ENCODE measurements around the gene DGKD. TPM values are rescaled to one million over a fixed set of nuclear protein-coding genes. Genes with fewer than 3 reads are reported as not detected.

DGKD gene
- total RNA-seq, 2 donors from 2014 or later, result 148 to 170 TPM

DNA sequence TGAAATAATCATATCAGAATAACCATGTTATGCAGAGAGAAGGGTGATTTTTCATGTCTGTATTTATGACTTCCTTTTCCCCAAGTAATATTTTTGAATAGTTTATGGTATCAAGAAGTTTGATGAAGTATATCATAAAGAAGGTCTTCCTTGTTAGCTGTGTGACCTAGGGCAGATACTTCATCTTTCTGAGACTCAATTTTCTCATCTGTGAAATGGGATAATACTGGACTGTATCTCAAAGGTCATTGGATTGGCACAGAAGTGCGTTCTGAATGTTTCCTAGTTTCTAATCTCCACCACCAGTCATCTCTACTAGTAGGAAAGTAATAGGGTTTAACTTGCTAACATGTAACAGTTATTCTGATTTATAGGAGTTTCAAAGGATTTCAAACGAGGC lies 52.6 kb downstream of the DGKD start:
- no peaks in the 10 kb centered on the region for H3K9me3 ChIP-seq (ENCODE audit: control insufficient read depth, low read length, poor library complexity, severe bottlenecking)
- peak overlapping the region; percentile 79 for H3K27ac Mint-ChIP-seq
- no peaks in the 10 kb centered on the region for H3K36me3 Mint-ChIP-seq (ENCODE audit: low read depth)
- H3K4me3 Mint-ChIP-seq, result no peak overlapping the region
- no peak for ATAC-seq
- no peaks in the 10 kb centered on the region for H3K27me3 Mint-ChIP-seq
- H3K4me1 Mint-ChIP-seq, result peaks cover 51% of the 10 kb centered on the region
- no peak for DNase-seq

DNA sequence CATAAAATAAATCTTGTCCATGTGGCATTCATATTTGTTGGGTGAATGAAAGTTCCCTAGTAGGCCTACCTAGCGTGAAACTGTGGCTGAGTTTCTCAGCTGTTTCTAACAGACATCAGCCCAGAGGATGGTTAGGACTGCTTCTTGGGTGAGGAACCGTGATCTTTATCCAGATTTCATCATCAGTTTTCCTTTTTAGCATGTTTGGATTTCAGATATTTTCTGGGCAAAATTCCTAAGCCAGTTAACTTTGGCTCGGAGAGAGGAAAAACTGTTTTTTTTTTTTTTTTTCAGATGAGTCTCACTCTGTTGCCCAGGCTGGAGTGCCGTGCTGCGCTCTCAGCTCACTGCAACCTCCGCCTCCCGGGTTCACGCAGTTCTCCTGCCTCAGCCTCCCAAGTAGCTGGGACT lies 53.5 kb downstream of the DGKD start:
- DNase-seq (no peak), ATAC-seq (no peak)
- H3K9me3 ChIP-seq (ENCODE audit: control insufficient read depth, low read length, poor library complexity, severe bottlenecking), result no peaks in the 10 kb centered on the region
- Mint-ChIP-seq H3K4me1 (peaks cover 49% of the 10 kb centered on the region), H3K27ac (no peak overlapping the region), H3K27me3 (no peaks in the 10 kb centered on the region), H3K4me3 (no peak overlapping the region), H3K36me3 (ENCODE audit: low read depth) (no peaks in the 10 kb centered on the region)

DNA sequence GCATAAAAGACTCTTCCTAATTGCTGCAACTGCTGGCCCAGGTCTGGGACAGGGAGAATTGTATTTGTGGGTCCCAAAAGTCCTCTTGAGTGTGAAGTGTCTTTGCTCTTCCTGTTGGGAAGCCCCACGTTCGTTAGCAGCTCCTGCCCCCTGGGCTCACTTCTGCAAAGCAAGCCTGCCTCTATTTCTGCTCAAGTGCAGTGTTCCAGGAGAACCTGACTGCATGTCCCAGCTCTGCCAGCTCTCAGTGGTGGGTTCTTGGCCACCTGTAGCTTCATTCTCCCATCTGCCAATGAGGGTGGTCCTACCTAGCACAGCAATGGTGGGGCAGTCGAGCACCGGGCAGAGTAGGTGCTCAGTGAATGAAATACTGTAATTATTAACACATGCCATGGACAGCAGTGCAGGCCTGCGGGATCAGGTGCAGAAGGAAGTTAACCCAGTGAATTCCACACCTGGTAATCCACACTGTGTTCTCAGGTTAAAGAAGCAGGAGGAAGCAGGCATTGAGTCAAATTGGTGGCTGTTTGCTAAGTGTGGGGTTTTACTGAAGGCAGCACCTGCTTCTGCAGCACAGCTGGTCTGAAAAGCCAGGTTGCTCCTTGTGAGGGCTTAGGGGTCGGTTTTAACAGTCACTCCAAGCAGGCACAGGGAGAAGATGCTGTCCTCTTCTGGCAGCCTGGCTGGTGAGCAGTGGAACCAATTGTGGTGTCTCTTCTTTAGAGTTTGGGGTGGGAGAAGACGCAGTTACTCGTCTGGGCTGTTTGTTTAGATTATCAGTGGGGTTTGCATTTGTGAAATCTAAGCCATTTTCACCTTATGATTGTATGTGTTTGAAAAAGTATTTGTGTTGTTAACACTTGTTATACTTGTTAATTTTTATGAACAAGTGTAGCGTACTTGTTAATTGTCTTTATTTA lies 54.3 kb downstream of the DGKD start:
- peak overlapping the region; percentile 94 for H3K27ac Mint-ChIP-seq
- no peaks in the 10 kb centered on the region for H3K36me3 Mint-ChIP-seq (ENCODE audit: low read depth)
- no peaks in the 10 kb centered on the region for H3K9me3 ChIP-seq (ENCODE audit: control insufficient read depth, low read length, poor library complexity, severe bottlenecking)
- H3K4me1 Mint-ChIP-seq, result peaks cover 55% of the 10 kb centered on the region
- no peaks in the 10 kb centered on the region for H3K27me3 Mint-ChIP-seq
- DNase-seq (no peak), ATAC-seq (no peak)
- H3K4me3 Mint-ChIP-seq, result peak overlapping the region; percentile 57

DNA sequence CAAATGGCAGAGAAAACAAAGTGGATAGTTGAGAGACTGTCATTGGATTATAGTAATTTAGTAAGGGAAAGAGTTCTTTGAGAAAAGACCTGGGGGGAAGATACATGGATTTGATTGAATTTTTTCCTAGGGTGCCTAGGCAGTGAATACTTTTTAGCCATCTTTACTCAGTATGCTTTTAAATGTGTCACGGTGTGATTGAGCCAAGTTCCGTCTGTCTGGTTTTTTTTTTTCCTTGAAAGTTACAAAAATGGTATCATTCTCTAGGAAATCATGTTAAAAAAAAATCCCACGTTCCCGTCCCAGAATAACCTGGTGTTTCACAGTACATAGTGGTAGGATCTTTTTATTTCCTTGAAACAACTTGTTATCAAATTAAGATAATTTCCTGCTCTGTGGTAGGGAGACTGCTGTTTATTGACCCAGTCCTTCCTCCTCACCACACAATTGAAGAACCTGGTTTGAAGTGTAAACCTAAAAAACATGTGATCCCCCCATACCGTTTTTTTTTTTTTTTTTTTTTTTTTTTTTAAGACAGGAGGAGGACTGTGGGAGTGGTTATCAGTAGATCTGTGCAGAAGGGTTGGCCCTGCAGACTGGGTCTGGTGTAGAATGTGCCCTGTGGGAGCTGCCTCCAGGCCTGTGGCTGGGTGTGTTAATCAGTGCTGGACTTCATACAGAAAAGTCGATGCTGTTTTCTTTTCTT lies 55.1 kb downstream of the DGKD start:
- Mint-ChIP-seq H3K36me3 (ENCODE audit: low read depth) (no peaks in the 10 kb centered on the region), H3K27ac (peak overlapping the region; percentile 94), H3K4me3 (peak overlapping the region; percentile 57), H3K27me3 (no peaks in the 10 kb centered on the region), H3K4me1 (peaks cover 53% of the 10 kb centered on the region)
- peak; percentile 87 for ATAC-seq
- no peak for DNase-seq
- H3K9me3 ChIP-seq (ENCODE audit: control insufficient read depth, low read length, poor library complexity, severe bottlenecking), result no peaks in the 10 kb centered on the region

DNA sequence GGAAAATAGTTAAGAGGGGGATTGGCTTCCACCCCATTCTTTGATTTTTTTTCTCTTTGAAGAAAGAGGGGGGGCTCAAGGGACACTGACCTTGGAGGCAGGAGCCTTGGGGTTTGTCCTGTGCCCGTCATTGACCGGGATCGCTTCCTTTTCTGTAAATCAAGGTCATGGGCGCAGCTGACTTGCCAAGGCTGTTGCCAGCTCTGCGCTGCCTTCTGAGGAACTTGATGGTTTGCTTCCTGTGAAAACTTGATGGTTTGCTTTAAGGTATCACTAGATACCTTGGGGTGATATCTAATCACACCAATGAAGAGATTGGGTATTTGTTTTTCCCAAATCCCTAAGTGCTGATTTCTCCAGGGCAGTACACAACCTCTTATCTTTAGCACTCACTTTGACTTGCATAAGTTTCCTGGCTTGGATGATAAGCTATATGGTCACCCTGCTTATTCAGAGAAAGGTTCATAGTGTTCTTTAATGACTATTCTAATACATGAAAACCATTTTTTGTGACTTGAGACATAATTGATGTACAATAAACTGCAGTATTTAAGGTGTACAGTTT lies 56.0 kb downstream of the DGKD start:
- Mint-ChIP-seq H3K27me3 (no peaks in the 10 kb centered on the region), H3K36me3 (ENCODE audit: low read depth) (no peaks in the 10 kb centered on the region), H3K4me3 (peak overlapping the region; percentile 53), H3K4me1 (peaks cover 56% of the 10 kb centered on the region), H3K27ac (peak overlapping the region; percentile 94)
- H3K9me3 ChIP-seq (ENCODE audit: control insufficient read depth, low read length, poor library complexity, severe bottlenecking), result no peaks in the 10 kb centered on the region
- no peak for ATAC-seq
- no peak for DNase-seq

DNA sequence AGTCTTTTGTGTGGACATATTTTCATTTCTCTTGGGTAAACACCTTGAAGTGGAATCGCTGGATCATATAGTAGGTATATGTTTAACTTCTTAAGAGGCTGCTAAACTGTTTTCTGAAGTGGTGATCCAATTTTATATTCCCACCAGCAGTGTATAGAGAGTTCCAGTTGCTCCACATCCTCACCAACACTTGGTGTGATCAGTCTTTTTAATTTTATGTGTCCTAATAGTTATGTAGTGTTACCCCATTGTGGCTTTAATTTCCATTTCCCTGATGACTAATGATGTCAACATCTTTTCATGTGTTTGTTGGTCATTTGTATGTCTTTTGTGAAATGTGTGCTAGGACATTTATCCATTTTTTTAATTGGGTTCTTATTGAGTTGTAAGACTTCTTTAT lies 56.9 kb downstream of the DGKD start:
- Mint-ChIP-seq H3K27me3 (no peaks in the 10 kb centered on the region), H3K27ac (peak overlapping the region; percentile 94), H3K4me3 (no peak overlapping the region), H3K36me3 (ENCODE audit: low read depth) (no peaks in the 10 kb centered on the region), H3K4me1 (peaks cover 59% of the 10 kb centered on the region)
- DNase-seq (no peak), ATAC-seq (no peak)
- no peaks in the 10 kb centered on the region for H3K9me3 ChIP-seq (ENCODE audit: control insufficient read depth, low read length, poor library complexity, severe bottlenecking)

DNA sequence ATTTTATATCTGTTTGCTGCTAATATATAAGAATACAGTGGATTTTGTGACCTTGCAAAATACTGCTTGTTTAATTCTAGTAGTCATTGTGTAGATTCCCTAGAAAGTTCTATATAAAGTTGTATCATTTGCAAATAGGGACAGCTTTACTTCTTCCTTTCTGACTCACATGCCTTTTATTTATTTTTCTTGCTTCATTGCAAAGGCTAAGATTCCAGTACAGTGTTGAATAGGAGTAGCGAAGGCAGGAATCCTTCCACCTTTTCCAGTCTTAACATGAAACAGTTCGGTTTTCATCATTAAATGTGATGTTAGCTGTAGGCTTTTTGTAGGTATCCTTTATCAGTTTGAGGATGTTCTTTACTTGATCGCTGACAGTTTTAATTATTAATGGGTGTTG lies 58.1 kb downstream of the DGKD start:
- Mint-ChIP-seq H3K4me3 (no peak overlapping the region), H3K4me1 (peaks cover 60% of the 10 kb centered on the region), H3K36me3 (ENCODE audit: low read depth) (no peaks in the 10 kb centered on the region), H3K27me3 (no peaks in the 10 kb centered on the region), H3K27ac (peak overlapping the region; percentile 94)
- H3K9me3 ChIP-seq (ENCODE audit: control insufficient read depth, low read length, poor library complexity, severe bottlenecking), result no peaks in the 10 kb centered on the region
- no peak for ATAC-seq
- no peak for DNase-seq

DNA sequence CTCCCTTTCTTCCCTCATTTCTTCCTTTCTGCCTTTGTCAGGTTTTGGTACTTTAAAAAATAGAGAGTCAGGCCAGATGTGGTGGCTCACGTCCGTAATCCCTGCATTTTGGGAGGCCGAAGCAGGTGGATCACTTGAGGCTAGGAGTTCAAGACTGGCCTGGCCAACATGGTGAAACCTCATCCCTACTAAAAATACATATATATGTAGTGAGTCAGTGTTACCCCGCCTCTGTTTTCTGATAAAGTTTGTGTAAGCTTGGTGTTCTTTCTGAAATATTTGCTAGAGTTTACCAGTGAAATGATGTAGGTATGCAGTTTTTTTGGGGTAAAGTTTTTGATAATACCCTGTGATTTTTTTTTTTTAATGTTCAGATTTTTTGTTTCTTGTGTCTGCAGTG lies 58.8 kb downstream of the DGKD start:
- ATAC-seq, result no peak
- no peaks in the 10 kb centered on the region for H3K27me3 Mint-ChIP-seq
- no peak for DNase-seq
- peak overlapping the region; percentile 94 for H3K27ac Mint-ChIP-seq
- no peaks in the 10 kb centered on the region for H3K36me3 Mint-ChIP-seq (ENCODE audit: low read depth)
- no peaks in the 10 kb centered on the region for H3K9me3 ChIP-seq (ENCODE audit: control insufficient read depth, low read length, poor library complexity, severe bottlenecking)
- peaks cover 60% of the 10 kb centered on the region for H3K4me1 Mint-ChIP-seq
- H3K4me3 Mint-ChIP-seq, result no peak overlapping the region

DNA sequence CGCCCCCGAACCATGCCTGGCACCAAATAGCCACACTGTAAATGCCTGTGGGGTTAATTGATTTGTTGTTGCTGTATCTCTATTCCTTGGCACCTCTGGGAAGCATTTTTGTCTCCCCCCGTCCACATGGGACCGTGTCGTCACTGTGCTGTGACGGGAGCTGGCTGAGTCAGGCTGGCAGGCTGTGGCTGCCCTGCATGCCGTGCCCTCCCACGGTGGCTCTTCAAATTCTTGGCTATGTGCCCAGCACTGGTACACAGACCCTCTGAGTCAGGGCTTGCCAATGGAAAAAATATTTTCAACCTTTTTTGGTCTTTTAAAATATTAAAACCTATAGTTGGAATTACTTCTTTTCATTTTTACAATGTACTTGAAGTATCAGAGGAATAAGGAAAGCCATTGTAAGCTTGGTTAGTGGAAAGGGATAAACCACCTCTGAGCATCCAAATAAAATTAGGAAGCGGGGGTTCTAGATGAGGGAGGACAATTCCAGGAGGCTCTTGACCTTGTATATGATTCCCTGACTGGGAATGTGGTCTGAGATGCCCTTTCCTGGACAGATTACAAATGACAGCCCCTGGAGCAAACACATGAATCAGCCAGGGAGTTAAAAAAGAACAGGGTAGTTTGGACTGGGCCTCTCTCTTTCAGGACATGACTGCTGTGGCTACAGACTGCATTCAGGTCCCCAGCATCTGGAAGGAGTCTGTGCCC lies 59.4 kb downstream of the DGKD start:
- Mint-ChIP-seq H3K4me1 (peaks cover 60% of the 10 kb centered on the region), H3K27ac (peak overlapping the region; percentile 94), H3K27me3 (no peaks in the 10 kb centered on the region), H3K4me3 (peak overlapping the region; percentile 53), H3K36me3 (ENCODE audit: low read depth) (no peaks in the 10 kb centered on the region)
- no peaks in the 10 kb centered on the region for H3K9me3 ChIP-seq (ENCODE audit: control insufficient read depth, low read length, poor library complexity, severe bottlenecking)
- DNase-seq (peak in 1 of 3 donors; percentile 45), ATAC-seq (peak; percentile 32)

DNA sequence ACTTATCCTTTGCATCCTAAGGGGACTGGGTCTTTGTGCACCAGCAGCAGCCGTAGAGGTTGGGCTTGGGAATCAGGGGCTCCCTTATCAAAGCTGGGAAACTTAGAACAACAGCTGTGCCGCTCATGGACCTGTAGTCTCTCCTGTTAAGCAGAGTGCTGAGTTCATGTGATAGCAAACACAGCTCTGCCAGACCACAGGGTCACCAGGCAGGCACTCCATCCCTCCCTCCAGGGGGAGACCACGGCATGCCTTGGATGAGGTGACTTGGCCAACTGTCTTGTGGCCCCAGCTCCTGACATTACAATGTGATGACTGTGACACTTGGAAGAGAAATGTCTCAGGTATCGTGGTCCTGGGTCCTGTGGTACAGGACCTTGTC lies 60.0 kb downstream of the DGKD start:
- peaks cover 59% of the 10 kb centered on the region for H3K4me1 Mint-ChIP-seq
- H3K36me3 Mint-ChIP-seq (ENCODE audit: low read depth), result no peaks in the 10 kb centered on the region
- peak overlapping the region; percentile 94 for H3K27ac Mint-ChIP-seq
- ATAC-seq (no peak), DNase-seq (no peak)
- no peaks in the 10 kb centered on the region for H3K27me3 Mint-ChIP-seq
- H3K4me3 Mint-ChIP-seq, result no peak overlapping the region
- H3K9me3 ChIP-seq (ENCODE audit: control insufficient read depth, low read length, poor library complexity, severe bottlenecking), result no peaks in the 10 kb centered on the region

DNA sequence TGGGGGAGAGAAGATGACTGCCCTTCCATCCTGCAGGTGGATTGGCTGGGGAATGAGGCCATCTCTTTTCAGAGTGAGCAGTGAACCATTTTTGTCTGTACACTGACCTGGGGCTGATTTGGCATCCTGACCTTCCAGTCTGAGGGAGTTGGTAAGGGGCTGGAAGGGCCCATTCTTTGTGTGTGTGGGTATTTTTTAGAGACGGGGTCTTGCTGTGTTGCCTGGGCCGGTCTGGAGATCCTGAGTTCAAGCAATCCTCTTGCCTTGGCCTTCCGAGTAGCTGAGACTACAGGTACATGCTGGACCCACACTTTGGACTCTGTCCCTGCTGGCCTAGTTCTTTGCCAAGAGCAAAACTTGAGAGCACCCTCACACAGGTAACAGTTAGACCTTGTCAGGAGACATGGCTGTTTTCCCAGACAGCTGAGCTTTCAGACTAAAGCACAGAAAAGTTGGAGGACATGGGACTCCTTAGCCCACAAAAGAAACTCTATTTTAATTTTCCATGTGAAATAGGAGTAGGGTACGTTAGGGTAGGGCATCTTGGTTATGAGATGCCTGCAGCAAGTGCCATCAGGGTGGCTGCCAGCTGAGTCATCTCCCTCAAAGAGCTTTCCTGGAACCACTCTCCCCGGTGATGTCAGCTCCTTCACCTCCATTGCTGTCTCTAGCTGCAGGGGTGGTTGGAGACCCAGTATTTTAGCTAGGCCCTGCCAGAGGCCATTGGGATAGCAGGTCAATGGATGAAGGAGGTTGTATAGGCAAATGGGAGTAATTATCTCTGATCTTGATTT lies 60.7 kb downstream of the DGKD start:
- Mint-ChIP-seq H3K4me1 (peaks cover 60% of the 10 kb centered on the region), H3K36me3 (ENCODE audit: low read depth) (no peaks in the 10 kb centered on the region), H3K4me3 (peak overlapping the region; percentile 34), H3K27me3 (no peaks in the 10 kb centered on the region), H3K27ac (peak overlapping the region; percentile 94)
- H3K9me3 ChIP-seq (ENCODE audit: control insufficient read depth, low read length, poor library complexity, severe bottlenecking), result no peaks in the 10 kb centered on the region
- DNase-seq (no peak), ATAC-seq (no peak)

DNA sequence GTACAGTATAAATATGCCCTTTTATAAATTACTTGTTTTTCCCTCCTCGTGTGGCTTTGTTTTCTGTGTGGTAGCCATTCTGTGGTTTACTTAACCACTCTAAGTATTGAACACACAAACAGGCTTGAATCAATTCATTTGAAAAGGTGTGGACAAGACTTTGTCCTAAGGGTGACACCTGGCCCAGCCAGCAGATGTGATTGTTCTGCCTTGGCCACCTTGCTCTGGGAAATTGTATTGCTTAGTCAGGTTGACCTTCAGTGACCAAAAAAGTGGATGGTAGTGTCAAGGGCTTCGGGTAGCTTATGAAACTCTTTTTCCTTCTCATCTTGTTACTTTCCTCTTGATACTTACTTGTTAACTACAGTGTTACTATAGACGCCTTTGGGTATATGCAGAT lies 61.9 kb downstream of the DGKD start:
- Mint-ChIP-seq H3K27ac (no peak overlapping the region), H3K36me3 (ENCODE audit: low read depth) (no peaks in the 10 kb centered on the region), H3K27me3 (no peaks in the 10 kb centered on the region), H3K4me3 (no peak overlapping the region), H3K4me1 (peaks cover 58% of the 10 kb centered on the region)
- ATAC-seq (no peak), DNase-seq (no peak)
- H3K9me3 ChIP-seq (ENCODE audit: control insufficient read depth, low read length, poor library complexity, severe bottlenecking), result no peaks in the 10 kb centered on the region

Data from T-helper 17 cell (primary cell).